Activated T-cell treated with anti-CD3 and anti-CD28 coated beads, Interleukin-2, amount 50 U/mL, for 24 hours (primary cell): Measurements from ENCODE around the gene ANKRD66.
"Not testable (repeated sequence)": the region's sequence is repeated elsewhere in the genome, so short reads cannot be mapped to it uniquely, and the experiment has no call there.

Experiments
- DNase-seq: peaks from one replicate; pipeline ENCODE4 v3.0.0-alpha.2; 2020
- H3K27ac Mint-ChIP-seq: 2 replicates; pipeline ENCODE4 v1.8.0; 2020; ENCODE audit warnings: mild to moderate bottlenecking, mixed read lengths
- H3K27me3 Mint-ChIP-seq: 2 replicates; pipeline ENCODE4 v1.8.0; 2020; ENCODE audit warnings: mixed read lengths
- H3K36me3 Mint-ChIP-seq: 2 replicates; pipeline ENCODE4 v1.8.0; 2020; ENCODE audit warnings: low read depth, mixed read lengths
- H3K4me1 Mint-ChIP-seq: 2 replicates; pipeline ENCODE4 v1.8.0; 2020; ENCODE audit warnings: low read depth, mixed read lengths
- H3K4me3 Mint-ChIP-seq: 2 replicates; pipeline ENCODE4 v1.8.0; 2020; ENCODE audit warnings: mild to moderate bottlenecking, moderate library complexity, mixed read lengths
- H3K9me3 Mint-ChIP-seq: 2 replicates; pipeline ENCODE4 v1.8.0; 2020; ENCODE audit warnings: mixed read lengths

Gene ANKRD66

DNA sequence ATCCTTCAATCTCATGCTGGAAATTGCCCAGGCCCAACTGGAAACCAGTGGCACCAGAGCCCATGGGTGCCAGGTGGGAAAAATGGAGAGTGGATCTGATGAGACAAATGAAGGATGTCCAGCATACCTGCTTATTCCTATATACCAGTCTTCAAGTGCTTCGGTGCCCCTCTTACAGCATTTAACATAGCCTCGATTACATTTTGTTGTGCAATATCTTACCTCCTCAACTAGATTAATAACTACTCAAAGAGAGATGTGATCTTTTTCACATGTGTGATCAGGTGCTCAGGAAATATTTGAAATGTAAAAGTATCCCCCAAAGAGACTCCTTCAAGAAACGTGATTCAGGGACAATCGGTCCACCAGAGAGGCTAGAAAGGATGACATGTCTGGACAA lies 4.8 kb upstream of the ANKRD66 start:
- no peak for DNase-seq
- Mint-ChIP-seq H3K9me3 (no peaks in the 10 kb centered on the region), H3K4me1 (no peaks in the 10 kb centered on the region), H3K4me3 (no peak overlapping the region), H3K27ac (no peak overlapping the region), H3K36me3 (no peaks in the 10 kb centered on the region), H3K27me3 (peaks cover 34% of the 10 kb centered on the region)

DNA sequence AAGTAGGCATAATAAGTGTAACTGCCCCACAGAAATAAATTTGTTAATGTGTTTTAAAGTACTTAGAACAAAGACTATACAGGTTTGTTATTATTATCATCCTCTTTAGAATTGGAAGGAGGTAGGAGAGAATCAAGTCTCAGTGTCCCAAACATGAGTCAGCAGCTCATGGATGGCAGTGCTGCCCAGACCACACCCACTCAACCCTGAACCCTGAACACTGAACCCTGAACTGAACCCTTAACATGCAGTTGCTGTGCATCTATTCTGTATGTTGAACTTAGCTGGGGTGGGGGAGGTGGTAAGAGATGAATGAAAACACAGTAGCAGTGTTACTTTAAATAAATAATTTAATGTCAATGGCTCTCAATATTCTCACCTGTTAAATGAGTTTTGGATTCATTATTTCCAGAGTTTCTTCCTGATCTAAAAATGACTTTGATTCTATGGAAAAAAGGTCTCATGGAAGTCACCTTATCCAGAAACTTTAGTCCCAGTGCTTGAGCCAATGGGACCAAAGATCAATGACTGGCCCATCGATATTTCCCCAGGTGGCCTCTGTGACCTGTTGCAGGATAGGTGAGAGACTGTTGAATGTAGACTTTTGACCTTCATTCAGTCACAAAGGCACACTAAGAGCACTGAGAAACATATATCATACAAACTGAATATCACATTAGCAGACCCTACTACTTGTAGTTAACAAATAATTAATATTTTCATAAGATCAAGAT lies 3.1 kb upstream of the ANKRD66 start:
- Mint-ChIP-seq H3K4me3 (no peak overlapping the region), H3K27me3 (peaks cover 23% of the 10 kb centered on the region), H3K9me3 (no peaks in the 10 kb centered on the region), H3K27ac (no peak overlapping the region), H3K4me1 (no peaks in the 10 kb centered on the region), H3K36me3 (no peaks in the 10 kb centered on the region)
- no peak for DNase-seq

DNA sequence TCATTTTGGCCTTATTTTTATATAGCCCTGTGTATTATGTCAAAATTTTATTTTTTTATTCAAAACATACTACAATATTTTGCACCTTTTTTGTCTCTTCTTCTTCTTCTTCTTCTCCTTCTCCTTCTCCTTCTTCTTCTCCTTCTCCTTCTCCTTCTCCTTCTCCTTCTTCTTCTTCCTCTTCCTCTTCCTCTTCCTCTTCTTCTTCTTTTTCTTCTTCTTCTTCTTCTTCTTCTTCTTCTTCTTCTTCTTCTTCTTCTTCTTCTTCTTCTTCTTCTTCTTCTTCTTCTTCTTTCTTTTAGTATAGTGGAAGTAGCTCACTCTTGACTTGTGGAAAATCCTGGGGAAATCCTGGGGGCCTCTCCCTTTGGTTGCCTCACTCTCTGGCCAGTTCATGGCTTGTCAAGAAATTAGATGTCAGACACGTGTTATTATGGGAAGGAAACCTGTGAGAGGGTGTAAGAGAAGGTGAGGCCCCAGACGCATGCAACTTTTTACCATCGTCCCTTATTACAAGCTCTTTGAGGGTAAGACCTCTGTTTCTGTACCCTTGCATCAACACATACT lies 2.5 kb upstream of the ANKRD66 start:
- peaks cover 26% of the 10 kb centered on the region for H3K27me3 Mint-ChIP-seq
- DNase-seq, H3K4me1 Mint-ChIP-seq, H3K36me3 Mint-ChIP-seq, H3K27ac Mint-ChIP-seq, H3K4me3 Mint-ChIP-seq, H3K9me3 Mint-ChIP-seq: not testable (repeated sequence)

DNA sequence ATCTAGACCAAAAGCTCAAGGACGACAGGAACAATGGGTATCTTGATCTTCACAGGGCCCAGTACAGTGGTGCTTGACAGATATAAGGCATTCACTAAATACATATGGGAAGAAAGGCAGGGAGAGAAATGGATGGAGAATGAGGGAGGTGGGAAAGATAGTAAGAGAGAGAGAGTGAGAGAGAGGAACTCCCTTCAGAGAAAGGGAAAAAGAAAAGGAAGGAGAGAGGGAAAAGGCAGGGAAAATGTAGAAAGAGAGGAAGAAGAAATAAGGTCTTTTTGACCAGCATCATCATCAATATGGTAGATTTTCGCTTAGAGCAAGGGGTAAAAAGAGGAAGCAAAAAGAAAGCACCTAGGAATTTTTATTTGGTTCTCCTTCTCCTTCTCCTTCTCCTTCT lies 760 bp upstream of the ANKRD66 start:
- DNase-seq, result no peak
- no peak overlapping the region for H3K27ac Mint-ChIP-seq
- H3K4me3 Mint-ChIP-seq, result no peak overlapping the region
- H3K27me3 Mint-ChIP-seq, result peaks cover 26% of the 10 kb centered on the region
- no peaks in the 10 kb centered on the region for H3K36me3 Mint-ChIP-seq
- no peaks in the 10 kb centered on the region for H3K9me3 Mint-ChIP-seq
- H3K4me1 Mint-ChIP-seq, result no peaks in the 10 kb centered on the region

DNA sequence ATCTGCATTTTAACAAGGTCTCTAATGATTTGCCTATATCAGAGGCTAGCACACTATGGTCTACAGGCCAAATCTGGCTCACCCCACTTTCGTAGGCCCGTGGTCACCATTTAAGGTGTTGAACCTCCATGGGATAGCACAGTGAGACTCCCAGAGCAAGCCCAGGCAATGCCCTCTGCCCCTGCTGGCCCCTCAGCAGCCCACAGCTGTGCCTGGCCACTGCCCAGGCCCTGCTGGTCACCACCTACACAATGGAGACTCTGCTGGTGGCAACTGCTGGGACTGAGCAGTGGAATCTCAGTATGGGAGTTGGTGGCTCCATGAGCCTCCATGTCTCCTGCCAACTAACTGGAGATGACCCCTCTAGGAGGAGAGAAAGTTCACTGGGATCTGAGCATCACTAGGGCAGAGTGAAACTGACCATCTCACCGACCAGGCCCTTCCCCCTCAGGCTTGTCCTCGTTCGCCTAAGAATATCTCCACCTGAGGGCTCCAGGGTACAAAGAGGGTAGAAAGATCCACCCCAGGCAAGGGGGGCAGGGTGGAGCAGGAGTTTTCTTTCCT lies 2.3 kb downstream of the ANKRD66 start:
- H3K36me3 Mint-ChIP-seq, result no peaks in the 10 kb centered on the region
- H3K27me3 Mint-ChIP-seq, result peaks cover 24% of the 10 kb centered on the region
- H3K27ac Mint-ChIP-seq, result no peak overlapping the region
- no peaks in the 10 kb centered on the region for H3K9me3 Mint-ChIP-seq
- no peak overlapping the region for H3K4me3 Mint-ChIP-seq
- H3K4me1 Mint-ChIP-seq, result no peaks in the 10 kb centered on the region
- no peak for DNase-seq

DNA sequence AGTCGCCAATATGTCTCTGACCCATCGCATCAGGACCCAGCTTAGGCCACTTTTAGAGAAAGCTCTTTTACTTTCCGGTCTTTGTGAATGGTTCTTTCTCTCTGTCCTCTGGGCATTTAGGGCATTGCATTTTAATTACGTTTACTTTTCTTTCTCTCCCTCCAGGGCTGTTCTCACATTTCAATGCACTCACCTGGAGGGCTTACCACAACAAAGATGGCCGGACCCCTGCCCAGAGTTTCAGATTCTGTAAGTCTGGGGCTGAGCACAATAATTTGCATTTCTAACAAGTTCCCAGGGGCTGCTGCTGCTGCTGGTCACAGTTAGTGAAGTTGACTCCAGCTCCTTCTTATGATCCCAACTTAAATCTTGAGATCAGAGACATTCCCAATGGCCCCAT lies 3.0 kb downstream of the ANKRD66 start:
- Mint-ChIP-seq H3K27me3 (peaks cover 27% of the 10 kb centered on the region), H3K36me3 (no peaks in the 10 kb centered on the region), H3K4me1 (no peaks in the 10 kb centered on the region), H3K9me3 (no peaks in the 10 kb centered on the region), H3K4me3 (no peak overlapping the region), H3K27ac (no peak overlapping the region)
- DNase-seq, result no peak

DNA sequence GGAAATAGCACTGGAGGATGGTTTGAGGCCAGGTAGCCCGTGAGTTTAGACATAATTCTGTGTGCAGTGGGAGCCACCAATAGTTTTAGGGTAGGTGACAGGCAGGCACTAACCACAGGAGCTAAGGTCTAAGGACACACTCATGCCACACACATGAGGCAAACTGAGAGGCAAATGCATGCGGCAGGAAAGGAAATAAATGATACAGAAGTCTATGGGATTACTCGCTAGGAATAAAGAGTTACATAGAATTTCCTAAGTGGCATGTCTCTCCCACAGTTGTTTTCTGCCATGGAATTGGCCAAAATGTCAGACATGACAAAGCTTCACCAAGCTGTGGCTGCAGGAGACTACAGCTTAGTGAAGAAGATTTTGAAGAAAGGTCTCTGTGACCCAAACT lies 4.9 kb downstream of the ANKRD66 start:
- peaks cover 16% of the 10 kb centered on the region for H3K27me3 Mint-ChIP-seq
- H3K4me3 Mint-ChIP-seq, result no peak overlapping the region
- no peaks in the 10 kb centered on the region for H3K9me3 Mint-ChIP-seq
- no peak overlapping the region for H3K27ac Mint-ChIP-seq
- H3K36me3 Mint-ChIP-seq, result no peaks in the 10 kb centered on the region
- DNase-seq, result no peak
- H3K4me1 Mint-ChIP-seq, result no peaks in the 10 kb centered on the region

DNA sequence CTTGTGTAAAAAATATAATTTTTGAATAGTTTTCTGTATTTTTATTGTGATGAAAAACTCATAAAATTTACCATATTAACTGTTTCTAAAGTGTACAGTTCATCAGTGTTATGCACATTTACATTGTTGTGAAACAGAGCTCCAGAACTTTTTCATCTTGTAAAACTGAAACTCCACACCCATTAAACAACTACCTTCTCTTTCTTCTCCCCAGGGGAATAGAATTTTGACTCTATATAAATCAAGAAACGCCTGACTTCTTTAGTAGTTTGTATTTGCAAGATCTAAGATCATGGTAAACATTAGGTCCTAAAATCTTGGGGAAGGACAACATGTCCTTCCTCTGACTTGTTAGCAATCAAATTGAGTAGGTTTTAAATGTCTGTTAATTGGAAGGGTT lies 9.1 kb downstream of the ANKRD66 start:
- Mint-ChIP-seq H3K4me1 (no peaks in the 10 kb centered on the region), H3K27me3 (peaks cover 16% of the 10 kb centered on the region), H3K9me3 (no peaks in the 10 kb centered on the region), H3K4me3 (no peak overlapping the region), H3K27ac (no peak overlapping the region), H3K36me3 (no peaks in the 10 kb centered on the region)
- DNase-seq, result no peak

DNA sequence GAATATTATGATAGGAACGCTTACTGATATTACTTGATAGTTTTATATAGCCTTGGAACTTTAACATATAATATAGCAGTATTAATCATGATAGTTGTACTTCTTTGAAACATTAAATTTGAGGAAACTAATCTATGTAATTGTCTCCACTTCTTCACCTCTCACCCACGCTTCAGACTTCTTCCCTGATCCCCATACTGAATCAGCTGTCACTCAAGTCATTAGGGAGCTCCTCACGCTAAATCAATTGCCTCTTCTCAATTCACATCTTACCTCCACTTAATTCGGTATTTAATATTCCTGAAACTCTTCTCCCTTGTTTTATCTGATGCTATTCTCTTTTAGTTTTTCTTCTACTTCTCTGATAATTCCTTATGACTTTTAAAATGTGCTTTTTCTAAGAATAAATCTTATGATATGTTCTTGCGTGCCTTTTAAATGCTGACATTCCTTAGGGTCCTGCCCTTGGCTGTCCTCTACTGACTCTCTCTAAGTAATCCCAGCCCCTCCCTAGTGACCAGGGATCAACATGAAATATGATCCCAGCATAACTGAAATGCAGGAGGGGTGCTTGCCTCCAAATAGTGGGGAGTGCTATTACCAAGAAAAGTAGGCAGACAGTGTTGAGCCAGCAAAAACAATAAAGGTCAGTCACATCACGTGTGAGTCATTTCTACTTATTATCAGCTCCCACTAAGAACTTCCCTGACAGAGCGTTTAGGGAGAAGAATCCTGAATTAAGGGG lies 9.9 kb downstream of the ANKRD66 start:
- Mint-ChIP-seq H3K27me3 (peaks cover 21% of the 10 kb centered on the region), H3K4me3 (no peak overlapping the region), H3K9me3 (no peaks in the 10 kb centered on the region), H3K36me3 (no peaks in the 10 kb centered on the region), H3K4me1 (no peaks in the 10 kb centered on the region), H3K27ac (no peak overlapping the region)
- no peak for DNase-seq

DNA sequence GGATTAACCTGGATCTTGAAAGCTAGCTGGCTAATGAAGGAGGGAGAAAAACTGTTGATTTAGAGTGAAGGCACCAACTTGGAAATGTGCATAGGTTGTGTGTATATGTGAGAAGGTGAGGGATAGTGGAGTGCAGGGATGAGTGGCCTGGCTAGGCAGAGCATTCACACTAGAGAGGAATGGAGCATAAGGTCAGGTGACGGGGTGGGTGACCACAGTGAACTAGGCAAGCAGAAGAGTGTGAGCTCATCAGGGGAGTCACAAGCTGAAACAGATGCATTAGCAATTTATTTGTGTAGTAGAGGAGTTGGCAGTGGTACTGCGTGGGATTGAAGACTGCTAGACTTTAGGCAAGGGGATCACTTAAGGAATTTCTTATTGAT lies 10.5 kb downstream of the ANKRD66 start:
- no peaks in the 10 kb centered on the region for H3K9me3 Mint-ChIP-seq
- peaks cover 21% of the 10 kb centered on the region for H3K27me3 Mint-ChIP-seq
- H3K4me3 Mint-ChIP-seq, result no peak overlapping the region
- no peaks in the 10 kb centered on the region for H3K4me1 Mint-ChIP-seq
- DNase-seq, result no peak
- H3K36me3 Mint-ChIP-seq, result no peaks in the 10 kb centered on the region
- H3K27ac Mint-ChIP-seq, result no peak overlapping the region

DNA sequence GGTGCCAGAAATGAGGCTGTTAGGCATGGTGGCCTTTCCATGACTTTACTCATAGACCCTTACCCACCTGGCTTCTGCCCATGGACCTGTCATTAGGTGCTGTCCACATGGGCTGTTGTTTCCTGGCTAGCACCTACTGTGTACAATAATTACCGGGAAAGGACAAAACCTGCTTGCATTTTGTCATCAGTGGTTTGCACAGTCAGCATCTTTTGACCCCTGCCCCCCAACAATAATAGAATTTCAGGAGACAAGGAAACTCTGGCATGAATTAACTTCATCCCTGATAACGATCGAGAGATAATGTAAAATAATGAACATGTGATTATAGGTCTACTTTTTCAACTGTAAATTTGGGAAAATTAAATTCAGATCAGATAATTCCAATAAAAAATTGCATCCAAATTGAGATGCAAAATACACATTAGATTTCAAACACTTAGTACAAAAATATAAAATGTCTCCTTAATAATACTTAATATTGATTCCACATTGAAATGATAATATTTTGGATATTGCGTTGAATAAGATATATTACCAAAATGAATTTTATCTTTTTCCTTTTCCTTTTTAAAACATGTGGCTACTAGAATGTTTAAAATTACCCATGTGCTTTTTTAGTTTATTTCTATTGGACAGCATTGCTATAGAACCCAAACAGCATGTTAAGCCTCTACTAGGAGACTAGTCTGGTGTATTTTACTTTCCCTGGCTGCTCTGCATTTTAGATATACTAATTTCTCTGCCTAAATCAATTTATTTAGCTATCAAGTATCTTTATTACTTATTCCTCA lies 12.4 kb downstream of the ANKRD66 start:
- no peak overlapping the region for H3K4me3 Mint-ChIP-seq
- H3K27ac Mint-ChIP-seq, result no peak overlapping the region
- no peaks in the 10 kb centered on the region for H3K4me1 Mint-ChIP-seq
- no peak for DNase-seq
- peaks cover 20% of the 10 kb centered on the region for H3K27me3 Mint-ChIP-seq
- H3K36me3 Mint-ChIP-seq, result no peaks in the 10 kb centered on the region
- H3K9me3 Mint-ChIP-seq, result no peaks in the 10 kb centered on the region

DNA sequence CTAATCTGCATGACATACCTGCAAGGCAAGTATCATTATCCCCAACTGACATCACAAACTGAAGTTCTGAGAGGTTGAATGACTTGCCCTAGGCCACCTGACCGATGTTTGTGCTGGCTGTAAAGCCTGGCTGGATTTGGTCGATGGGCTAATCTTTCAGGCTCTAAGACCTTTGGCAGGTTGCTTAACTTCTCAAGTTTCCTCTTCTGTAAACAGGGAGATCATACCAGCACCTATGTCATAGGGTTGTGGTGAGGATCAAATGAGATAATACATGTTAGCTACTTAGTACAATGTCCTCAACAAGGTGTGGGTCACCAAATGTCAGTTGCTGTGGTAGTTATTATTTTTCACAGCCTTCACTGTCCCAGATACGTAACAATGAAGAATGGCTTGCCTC lies 14.2 kb downstream of the ANKRD66 start:
- Mint-ChIP-seq H3K9me3 (no peaks in the 10 kb centered on the region), H3K27me3 (peaks cover 24% of the 10 kb centered on the region), H3K4me3 (no peak overlapping the region), H3K27ac (no peak overlapping the region), H3K36me3 (no peaks in the 10 kb centered on the region), H3K4me1 (no peaks in the 10 kb centered on the region)
- no peak for DNase-seq

DNA sequence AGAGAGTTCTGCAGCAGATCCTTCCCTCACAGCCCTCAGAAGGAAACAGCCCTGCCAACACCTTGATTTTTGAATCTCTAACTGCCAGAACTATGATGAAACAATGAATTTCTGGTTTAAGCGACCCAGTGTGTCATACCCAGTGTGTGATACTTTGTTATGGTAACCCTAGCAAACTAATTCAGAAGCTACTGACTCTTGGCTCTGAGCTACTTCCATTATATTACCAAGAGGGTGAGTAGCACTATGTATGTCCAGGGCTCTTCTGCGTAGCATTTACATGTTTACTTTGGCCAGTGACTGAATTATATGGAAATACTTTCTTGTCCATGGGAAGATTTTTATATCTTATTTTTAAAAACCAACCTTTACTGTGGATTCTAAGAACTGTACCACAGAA lies 16.7 kb downstream of the ANKRD66 start:
- no peak for DNase-seq
- no peak overlapping the region for H3K27ac Mint-ChIP-seq
- H3K36me3 Mint-ChIP-seq, result no peaks in the 10 kb centered on the region
- H3K4me3 Mint-ChIP-seq, result no peak overlapping the region
- H3K27me3 Mint-ChIP-seq, result peaks cover 29% of the 10 kb centered on the region
- no peaks in the 10 kb centered on the region for H3K9me3 Mint-ChIP-seq
- H3K4me1 Mint-ChIP-seq, result no peaks in the 10 kb centered on the region

DNA sequence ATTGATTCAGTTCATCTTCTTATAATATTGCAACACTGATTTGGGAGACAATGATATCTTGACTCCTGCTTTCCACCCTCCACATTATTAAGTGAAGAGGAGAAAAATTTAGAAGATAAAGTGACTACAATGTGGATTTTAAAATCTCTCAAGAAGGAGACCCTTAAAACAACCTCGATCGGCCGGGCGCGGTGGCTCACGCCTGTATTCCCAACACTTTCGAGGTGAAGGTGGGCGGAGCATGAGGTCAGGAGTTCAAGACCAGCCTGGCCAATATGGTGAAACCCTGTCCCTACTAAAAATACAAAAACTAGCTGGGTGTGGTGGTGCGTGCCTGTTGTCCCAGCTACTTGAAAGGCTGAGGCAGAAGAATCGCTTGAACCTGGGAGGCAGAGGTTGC lies 17.5 kb downstream of the ANKRD66 start:
- peaks cover 27% of the 10 kb centered on the region for H3K27me3 Mint-ChIP-seq

More for the DNA sequence above, 17.5 kb downstream of the ANKRD66 start:
- not testable (repeated sequence) for H3K4me1 Mint-ChIP-seq, H3K4me3 Mint-ChIP-seq, DNase-seq, H3K27ac Mint-ChIP-seq, H3K36me3 Mint-ChIP-seq, H3K9me3 Mint-ChIP-seq
